GM19240 (cell line): ENCODE data around the gene DNAJA2.
A peak's percentile ranks its signal among the peaks of the same experiment; 100 is the strongest.
"Not testable (repeated sequence)": the region's sequence is repeated elsewhere in the genome, so short reads cannot be mapped to it uniquely, and the experiment has no call there.

Source experiments
- DNase-seq: peaks from one replicate; pipeline ENCODE4 v3.0.0; 2011; ENCODE audit warnings: low spot score; ENCODE audit not compliant: insufficient read length

Gene DNAJA2

GRCh38 chr16:46973207-46973995, at the start of gene DNAJA2:
DNAJA2 (minus strand) TSS chr16:46973674; CDS start chr16:46973572, 102 bp downstream.
- DNase-seq, result peak; percentile 80

GRCh38 chr16:47019568-47019967, 46.1 kb upstream of the DNAJA2 start:
- DNase-seq, result no peak

DNA sequence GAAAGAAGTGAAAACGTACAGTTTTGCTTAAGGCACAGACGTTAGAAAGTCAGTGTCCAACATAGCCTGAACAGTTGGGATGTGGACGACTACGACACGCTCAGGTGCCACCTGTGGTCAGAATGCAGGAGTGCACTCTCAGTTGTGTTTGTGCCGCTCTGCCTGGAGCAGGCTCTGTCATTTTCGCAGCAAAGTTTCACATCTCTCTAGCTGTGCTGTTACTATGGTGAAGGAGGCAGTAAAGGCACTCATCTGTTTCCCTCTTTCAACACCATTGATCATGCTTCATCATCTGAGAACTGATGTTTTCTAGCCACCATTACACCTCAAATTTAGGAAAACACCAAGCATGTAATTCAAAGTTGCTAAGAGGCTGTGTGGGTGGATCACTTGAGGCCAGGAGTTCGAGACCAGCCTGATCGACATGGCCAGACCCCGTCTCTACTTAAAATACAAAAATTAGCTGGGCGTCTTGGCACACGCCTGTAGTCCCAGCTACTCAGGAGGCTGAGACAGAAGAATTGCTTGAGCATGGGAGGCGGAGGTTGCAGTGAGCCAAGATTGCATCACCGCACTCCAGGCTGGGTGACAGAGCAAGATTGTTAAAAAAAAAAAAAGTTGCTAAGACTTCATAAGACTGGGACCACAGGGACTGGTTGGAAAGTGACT, 44.9 kb upstream of the DNAJA2 start:
- DNase-seq, result peak; percentile 96

DNA sequence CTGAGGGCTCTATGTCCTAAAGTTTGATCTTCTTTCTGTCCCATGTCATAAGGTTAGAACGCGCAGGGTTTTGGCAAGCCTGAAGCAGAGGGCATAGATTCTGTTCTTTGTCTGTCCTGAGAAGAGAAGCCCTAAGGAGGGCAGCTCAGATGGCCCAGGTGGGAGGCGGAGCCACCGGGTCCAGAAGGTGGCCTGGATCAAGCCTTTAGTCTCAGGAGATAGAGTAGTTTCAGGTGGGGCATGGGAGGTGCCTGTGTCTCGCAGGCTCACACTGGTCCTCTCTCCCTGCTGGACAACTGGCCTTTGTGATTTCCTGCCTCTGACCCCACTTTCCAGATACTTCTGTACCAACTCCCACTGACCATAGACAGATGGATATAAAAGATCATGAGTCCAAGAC, 44.2 kb upstream of the DNAJA2 start:
- no peak for DNase-seq

DNA sequence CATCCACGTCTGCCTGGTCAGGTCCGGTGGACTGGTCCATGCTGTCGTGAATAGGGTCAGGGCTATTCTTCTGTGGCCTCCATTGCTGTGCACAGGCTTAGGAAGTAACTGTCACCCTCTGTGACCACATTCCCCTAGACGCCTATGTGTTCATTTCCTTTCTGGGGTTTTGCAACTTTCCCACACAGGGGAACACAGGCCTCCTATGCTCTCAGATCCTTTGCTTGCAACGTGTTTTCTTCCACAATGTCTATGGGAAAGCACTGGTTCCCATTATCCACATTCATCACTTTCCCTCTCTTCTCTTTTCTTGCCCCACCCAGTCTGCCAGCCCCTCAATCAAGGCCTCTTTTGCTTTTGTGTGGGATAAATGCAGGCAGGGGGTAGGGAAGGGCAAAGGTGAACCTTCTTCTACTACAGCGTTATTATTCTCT, 43.2 kb upstream of the DNAJA2 start:
- DNase-seq, result peak; percentile 56

DNA sequence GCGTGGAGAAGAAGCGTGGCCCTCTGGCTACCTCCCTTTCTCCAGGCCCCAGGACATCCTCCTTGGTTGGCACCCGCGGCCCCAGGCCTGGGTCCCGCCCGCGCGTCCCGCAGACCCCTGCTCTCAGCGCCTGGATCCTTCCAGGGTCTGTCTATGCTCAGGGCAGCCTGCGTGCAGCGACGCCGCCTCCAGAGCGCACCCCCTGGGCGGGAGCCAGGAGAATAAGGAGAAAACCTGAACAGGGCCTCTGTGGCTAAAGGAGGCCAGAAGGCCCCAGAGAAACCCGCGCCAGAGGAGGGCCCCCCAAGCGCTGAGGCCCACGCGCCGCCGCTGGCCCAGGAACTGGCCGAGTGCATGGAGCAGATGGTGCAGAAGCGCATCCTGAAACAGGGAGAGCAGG, 40.4 kb upstream of the DNAJA2 start:
- DNase-seq, result no peak

DNA sequence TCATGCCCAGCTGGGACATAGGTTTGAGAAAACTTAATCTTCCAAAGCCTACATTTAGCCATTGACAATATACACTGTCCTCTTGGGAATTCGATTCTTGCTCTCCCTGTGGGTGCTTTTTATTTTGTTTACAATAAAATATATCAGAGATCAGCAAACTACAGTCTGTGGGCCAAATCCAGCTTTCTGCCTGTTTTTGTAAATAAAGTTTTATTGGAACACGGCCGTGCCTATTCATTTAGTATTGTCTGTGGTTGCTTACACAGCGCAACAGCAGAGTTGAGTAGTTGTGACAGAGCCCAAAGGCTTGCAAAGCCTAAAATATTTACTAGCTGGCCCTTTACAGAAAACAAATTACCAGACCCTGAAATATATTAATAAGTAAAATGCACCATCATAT, 39.7 kb upstream of the DNAJA2 start:
- DNase-seq, result no peak

DNA sequence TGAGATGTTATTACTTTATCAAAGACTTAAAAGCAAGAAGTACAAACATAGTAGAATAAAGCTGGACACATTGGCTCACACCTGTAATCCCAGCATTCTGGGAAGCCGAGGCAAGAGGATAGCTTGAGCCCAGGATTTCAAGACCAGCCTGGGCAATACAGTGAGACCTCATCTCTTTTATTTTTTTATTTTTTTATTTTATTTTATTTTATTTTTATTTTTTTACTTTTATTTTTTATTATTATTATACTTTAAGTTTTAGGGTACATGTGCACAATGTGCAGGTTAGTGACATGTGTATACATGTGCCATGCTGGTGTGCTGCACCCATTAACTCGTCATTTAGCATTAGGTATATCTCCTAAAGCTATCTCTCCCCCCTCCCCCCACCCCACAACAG, 37.3 kb upstream of the DNAJA2 start:
- not testable (repeated sequence) for DNase-seq

GRCh38 chr16:47008612-47009011, 35.1 kb upstream of the DNAJA2 start:
- DNase-seq, result no peak

- no peak for DNase-seq
These were observed 34.7 kb upstream of the DNAJA2 start for GRCh38 chr16:47008174-47008573.

GRCh38 chr16:47004652-47005051, 31.2 kb upstream of the DNAJA2 start:
- DNase-seq, result no peak

- not testable (repeated sequence) for DNase-seq
These were observed 26.6 kb upstream of the DNAJA2 start for GRCh38 chr16:47000066-47000465.

GRCh38 chr16:46997844-46998243, 24.4 kb upstream of the DNAJA2 start:
- no peak for DNase-seq

DNA sequence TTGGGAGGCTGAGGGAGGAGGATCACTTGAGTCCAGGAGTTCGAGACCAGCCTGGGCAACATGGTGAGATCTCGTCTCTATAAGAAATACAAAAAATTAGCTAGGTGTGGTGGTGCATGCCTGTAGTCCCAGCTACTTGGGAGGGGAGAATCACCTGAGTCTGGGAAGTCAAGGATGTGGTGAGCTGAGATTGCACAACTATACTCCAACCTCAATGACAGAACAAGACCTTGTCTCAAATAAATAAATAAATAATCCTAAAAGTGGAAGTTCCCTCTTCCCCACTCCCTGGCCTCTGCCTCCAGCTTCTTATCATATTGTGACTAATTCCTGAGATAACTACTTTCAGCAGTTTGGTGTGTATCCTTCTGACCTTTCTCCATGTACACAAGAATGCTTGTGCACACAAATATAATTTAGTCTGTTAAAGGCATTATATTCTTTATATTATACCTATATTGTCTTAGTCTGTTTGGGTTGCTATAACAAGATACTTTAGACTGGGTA, 23.5 kb upstream of the DNAJA2 start:
- no peak for DNase-seq

GRCh38 chr16:46996391-46996790, 22.9 kb upstream of the DNAJA2 start:
- DNase-seq, result no peak

GRCh38 chr16:46991729-46992704, 18.5 kb upstream of the DNAJA2 start:
- DNase-seq, result no peak

DNA sequence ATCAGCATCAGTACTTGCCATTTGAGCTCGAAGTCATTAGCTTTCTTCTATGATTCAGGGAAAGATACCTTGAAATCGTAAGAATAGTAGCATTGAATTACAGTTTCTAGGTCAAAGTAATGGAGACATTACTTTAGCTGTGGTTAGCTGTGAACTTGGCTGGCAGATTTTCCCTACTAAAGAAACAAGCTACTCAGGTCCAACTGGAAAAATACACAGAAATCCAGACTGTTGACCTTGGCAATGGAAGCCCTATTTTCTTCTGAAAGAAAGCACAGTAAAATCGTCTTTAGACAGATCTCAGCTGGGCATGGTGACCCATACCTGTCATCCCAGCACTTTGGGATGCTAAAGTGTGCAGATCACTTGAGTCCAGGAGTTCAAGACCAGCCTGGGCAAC, 13.4 kb upstream of the DNAJA2 start:
- DNase-seq, result no peak

DNA sequence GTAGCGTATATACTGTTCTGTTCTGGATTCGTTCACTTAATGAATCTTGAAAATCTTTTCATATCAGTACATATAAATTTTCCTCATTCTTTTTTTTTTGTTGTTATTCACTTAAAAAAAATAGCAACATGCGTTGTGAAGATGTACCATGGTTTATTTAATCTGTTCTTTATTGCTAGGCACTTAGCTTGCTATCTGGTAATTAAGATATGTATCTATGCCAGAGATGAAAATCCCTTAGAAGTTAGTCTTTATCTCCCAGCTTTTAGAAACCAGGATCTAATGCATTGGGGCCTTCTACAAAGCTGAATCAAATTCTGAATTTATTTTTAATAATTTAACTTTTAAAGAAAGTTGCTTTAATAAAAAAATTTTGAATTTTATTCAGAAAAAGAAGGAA, 13.0 kb upstream of the DNAJA2 start:
- no peak for DNase-seq

GRCh38 chr16:46982335-46982734, 8.9 kb upstream of the DNAJA2 start:
- no peak for DNase-seq

DNA sequence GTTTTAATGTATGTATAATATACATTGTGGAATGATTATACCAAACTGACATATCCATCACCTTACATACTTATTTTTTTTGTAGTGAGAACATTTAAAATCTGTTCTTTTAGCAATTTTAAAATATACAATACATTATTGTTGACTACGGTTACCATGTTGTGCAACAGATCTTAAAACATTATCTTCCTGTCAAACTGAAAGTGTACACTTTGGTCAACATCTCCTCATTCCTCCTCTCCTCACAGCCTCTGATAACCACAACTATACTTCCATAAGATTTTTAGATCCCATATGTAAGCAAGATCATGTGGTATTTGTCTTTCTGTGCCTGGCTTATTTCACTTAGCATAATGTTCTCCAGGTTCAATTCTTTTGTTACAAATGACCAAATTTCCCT, 7.5 kb upstream of the DNAJA2 start:
- no peak for DNase-seq

DNA sequence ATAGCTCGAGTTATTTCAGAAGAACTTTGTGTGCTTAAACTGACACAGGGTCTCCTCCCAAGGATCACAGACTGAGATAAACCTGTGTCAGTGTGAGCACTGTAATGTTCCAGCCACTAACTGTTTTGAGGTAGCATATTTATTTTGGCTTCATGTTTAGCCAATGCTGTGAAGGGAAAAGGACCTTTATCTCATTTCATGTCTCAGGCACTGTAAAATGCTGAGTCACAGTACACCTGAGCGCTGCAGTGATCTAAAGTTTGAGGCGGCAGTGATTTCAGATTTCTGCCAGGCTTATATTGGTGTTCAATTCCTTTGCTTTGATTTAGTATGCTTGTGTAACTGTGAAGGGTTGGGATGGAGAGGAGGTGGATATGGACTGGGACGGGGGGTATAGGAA, 3.1 kb upstream of the DNAJA2 start:
- DNase-seq, result no peak
